ELR (cell line): ENCODE results near the gene ALCAM.

Experiments
- DNase-seq: peaks from one replicate; pipeline ENCODE4 v3.0.0-alpha.2; 2015; ENCODE audit warnings: low read depth

Gene ALCAM

GRCh38 chr3:105356396-105356795 is 10.3 kb upstream of the ALCAM start:
- no peak for DNase-seq

GRCh38 chr3:105356988-105357387 is 9.7 kb upstream of the ALCAM start:
- no peak for DNase-seq

DNA sequence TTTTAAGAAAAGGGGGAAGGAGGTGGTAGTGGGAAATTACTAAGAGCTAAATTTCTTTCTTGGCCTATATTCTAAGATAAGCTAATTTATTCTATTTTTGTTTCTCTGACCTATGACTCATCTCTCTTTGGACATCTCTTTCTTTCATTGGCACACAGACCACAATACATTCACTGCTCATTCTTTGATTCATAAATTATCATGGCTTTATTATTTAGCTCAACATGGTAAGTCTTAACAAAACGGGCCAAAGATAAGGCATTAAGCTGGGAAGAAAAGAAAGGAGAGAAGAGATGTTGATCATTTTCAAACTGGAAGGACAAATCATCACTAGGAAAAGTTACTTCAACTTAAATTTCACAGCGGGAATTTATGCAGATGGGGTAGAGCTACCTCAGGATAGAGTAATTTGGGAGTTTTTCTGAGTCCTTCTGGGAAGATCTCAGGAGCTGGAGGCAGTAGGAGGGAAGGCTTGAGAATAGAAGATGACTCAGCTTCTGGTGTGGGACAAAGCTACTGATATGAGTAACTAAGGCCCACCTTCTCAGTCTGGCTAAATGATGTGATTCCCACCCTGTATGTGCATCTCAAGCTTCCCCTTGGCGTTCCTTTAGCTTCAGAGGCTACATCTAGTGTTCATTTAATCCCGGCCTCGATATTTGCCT is 7.5 kb upstream of the ALCAM start:
- peak; percentile 80 for DNase-seq

DNA sequence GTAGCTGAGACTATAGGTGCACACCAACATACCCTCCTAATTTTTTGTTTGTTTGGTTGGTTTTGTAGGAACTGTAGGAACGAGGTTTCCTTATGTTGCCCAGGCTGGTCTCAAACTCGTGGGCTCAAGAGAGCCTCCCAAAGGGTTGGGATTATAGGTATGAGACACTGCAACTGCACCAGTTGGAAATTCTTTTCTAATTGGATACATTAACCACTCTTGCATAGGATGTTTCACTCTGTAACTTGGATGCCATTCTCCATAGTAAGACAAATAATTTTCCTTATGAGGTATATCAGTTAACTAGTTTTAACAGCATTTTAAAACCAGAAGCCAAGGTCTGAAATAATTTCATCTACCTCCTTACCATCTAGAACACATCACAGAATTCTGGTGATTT is 6.7 kb upstream of the ALCAM start:
- DNase-seq = peak; percentile 36

DNA sequence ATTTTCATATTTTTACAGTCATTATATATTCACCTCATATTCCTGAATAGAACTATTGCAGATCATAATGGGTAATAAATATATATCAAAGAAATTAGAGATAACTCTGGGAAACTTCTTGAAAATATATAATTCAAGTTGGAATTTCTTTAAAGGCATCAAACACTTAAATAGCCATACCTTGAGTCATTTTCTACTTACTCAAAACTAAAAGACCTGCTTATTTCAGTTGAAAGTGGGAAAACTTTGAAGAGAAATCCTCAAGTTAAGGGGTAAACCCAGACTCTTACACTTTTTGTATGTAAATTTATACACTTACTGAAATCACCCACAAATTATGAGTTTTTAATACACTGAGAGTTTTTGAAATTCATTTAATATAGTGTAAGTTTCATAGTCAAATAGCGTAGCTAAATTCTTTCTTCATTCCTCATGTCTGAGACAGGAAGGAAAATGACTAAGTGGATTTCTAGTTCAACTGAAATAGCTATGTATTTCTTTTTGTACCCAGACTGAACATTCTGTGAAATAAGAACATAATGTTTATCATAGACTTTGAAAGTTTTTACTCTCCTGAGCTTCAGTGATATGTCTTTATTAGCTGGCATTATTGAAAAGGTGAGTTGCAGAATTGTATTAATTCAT is 4.6 kb upstream of the ALCAM start:
- DNase-seq = peak; percentile 88

- peak; percentile 95 for DNase-seq
These were observed 2.6 kb upstream of the ALCAM start for GRCh38 chr3:105364128-105364527.

DNA sequence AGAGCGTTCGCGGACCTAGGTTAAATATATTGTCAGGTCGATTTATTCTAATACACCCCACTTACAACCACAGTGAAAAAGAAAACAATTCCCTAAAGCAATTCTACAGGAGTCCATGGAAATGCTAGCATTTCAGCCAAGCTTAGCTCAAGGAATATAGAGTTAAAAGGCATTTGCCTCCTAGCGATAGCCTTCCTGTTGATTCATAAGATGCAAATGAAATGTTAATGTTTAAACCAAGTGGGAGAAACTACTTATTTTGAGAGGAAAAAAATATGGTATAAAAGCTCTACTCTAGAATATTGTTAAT is 1.7 kb upstream of the ALCAM start:
- DNase-seq = peak; percentile 66

DNA sequence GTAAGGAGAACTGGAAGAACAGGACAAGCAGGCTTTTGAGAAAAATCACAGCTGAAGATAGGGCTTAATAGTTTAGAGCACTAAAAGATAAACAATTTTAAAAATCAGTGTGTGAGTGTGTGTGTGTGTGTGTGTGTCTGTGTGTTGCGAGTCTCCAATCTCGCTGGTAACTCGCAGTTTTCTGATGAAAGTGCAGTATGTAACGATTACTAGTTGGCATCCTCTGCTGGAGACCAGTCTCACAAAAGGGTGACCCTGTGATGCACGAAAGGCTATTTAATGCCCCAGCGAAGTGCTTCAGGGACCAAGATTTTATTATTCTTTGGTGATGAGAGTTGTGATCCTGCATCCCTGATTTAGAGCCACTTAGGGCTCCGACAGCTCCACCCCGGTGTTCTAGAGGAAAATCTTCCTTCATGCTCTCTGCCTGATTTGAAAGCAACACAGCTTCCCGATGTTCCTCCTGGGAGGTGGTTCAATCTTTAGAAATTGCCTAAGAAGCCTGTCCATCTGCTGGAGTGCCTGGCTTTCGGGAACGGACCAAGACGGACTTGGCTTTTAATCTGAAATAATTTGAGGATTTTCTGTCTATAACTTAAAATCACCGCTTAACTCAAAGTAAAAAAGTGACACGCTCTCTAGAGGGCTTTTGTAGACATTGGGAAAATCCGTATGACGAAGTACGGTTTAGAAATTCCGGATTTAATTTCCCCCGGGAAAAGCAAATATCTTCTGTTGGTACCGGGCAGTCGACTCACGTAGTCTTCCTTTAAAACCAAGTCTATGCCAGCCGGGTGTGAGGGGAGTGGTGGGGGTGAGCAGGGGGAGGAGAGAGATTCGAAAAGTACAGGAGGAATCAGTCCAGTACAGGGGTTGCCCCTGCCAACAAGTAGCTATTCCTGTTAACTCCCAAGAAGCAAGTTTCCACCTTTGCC is 1.1 kb upstream of the ALCAM start:
- peak; percentile 72 for DNase-seq

DNA sequence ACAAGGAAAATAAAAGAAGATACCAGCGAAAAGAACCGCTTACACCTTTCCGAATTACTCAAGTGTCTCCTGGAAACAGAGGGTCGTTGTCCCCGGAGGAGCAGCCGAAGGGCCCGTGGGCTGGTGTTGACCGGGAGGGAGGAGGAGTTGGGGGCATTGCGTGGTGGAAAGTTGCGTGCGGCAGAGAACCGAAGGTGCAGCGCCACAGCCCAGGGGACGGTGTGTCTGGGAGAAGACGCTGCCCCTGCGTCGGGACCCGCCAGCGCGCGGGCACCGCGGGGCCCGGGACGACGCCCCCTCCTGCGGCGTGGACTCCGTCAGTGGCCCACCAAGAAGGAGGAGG is 325 bp downstream of the ALCAM start:
- peak; percentile 46 for DNase-seq

- DNase-seq = peak; percentile 90
These were observed 901 bp downstream of the ALCAM start for GRCh38 chr3:105367406-105368213.

DNA sequence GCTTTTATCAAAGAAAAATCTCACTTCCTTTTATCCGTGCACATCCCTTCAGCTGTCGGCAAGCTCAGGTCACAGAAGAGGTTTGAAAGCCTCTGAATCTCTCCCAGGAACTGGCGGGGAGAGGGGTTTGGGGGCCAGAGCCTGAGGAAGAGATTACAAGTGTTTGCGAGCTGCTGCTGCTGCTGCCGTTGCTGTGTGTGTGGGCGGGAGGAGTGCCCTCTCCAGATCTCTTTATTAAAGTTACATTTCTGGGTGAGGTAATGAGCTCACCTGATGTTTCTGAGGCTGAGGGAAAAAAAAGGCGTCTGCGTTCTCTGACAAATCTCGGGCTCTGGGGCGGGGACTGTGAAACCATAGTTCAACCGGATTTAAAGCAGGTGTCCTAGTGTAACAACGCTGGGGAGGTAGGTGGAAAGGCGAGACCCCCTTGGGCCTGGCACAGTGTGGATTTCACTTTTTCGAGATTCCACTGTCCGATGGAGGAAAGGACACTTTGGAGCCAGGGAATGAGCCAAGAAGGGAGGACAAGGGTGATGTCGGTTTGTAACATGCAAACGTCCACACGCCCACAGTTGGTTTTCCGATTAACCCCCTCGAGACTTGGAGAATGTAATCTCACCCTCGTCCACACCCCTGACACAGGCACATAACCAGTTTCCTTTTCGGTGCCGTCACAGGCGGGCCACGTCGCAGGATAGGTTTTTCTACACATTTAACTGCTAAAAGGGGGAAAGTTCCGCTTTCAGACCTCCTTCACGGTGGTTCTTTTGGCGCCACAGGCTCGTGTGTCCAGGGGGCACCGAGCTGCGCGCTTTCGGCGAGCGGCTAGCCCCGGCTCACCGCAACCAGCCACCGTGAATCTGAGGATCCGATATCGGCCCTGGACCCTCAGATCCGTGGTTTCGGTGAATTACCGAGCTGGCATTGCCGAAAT is 2.1 kb downstream of the ALCAM start:
- DNase-seq = peak; percentile 73

DNA sequence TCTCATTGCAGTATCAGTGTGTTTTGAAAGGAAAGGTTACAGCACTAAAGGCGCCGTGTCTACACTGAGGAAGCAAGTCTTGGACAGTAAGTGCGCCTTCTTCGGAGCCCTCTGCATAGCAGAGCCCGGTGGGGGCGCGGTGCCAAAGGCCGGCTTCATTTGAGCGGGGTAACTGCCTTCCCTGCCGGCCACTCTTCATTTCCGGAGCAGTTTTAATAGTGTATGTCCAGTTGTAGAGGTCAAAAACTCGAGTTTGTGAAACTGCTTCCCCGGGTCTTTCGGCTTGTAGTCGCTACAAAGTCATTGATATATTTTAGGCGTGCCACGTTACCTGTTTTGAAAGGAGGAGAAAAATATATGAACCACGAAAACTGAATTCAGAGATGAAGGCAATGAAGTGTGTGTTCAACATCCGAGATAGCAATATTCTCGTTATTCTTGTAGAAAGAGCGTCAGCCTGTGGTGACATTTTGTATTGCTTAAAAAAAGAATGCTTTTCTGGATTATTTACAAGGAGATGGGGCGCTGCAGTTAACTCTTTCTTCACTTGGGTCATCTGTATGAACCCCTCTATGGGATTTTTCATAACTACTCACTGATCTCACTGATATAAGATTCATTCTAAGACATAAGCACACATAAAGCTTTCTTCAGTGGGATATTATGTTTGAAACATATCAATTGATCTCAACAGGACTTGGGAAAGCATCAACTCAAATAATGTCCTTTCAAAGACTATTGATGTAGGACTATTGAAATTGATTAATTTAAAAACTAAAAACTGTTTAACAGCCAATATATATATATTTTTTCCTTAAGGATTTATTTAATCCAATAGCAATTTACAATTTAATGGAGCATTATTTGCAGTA is 3.0 kb downstream of the ALCAM start:
- DNase-seq = peak; percentile 85

- no peak for DNase-seq
These were observed 6.7 kb downstream of the ALCAM start for GRCh38 chr3:105373383-105373782.

- no peak for DNase-seq
These were observed 9.2 kb downstream of the ALCAM start for GRCh38 chr3:105375750-105376511.

DNA sequence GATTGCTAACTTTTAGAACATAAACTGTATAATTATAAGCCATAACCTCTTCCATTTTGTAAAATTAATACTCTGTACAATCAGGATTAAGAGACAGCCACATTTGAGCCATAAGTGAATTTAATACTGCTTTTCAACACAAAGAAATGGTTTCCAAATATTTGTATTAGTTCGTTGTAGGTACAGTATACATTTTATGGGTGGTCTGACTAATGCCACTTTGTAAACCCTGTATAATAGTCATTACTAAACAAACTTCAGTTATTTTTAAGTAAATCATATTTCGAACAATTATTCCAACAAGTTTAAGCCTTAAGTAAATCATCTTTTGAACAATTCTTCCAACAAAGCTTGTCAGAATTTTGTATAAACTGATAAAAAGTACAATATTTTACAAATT is 11.0 kb downstream of the ALCAM start:
- DNase-seq = no peak

- no peak for DNase-seq
These were observed 18.5 kb downstream of the ALCAM start for GRCh38 chr3:105385179-105385578.

DNA sequence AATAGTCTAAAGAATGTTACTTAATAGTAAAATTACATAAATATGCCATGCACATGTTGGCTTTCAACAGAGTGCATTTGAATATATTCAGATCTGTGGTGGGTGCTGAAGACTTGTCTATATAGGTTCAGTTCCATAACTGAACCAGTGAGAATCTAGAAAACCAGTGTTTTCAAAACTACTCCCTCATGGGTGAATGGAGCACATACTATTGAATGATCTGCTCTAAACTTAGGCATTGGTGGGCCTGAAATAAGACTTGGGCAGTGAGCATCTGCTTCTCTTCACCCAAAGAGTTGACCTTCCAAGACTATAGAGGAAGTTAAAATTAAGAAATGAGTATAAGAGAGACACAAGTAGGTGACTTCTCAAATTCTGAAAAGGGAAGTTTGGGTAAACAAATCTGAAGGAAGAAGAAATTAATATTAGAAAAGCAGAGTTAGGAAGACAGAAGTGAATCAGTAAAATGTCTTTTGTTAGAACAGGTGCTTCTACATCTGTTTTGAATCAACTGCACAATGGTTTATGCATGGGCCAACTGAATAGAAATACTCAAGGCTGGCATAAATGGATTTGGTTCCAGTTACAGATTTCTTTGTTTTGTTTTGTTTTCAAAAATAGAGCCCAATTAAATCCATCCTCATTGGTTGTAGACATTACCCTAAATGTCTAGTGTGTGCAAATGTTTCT is 19.3 kb downstream of the ALCAM start:
- no peak for DNase-seq

DNA sequence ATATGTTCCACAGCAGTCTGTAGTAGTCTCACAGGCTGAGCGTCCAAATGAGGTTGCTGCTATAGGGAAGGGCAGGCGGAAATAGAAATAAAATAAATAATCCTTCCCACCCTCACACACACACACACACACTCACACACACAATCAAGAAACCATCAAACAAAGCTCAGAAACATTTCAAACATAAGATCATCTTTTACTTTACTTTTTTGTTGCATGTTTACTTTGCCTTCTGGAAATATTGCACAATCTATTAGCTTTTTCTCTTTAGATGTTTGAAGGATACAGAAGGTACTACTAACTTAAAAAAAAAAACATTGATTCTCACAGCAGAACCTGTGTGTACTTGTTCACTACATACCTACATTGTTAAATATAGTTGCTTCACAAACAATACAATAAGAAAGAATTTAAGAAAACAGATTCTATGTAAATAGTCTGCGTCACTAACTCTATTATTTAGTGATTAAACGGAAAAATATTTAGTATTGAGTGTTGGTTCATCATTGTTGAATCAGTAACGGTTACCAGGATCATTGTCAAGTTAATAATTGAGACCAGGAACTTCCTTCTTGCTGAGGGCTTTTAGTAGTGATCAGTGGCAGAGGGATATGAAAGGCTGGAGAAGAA is 20.5 kb downstream of the ALCAM start:
- DNase-seq = peak; percentile 75
